H1 (cell line): Measurements from ENCODE around the gene TEX9. TPM values are rescaled to one million over a fixed set of nuclear protein-coding genes. Genes with fewer than 3 reads are reported as not detected.

Experiments
- BRCA1 ChIP-seq: IDR thresholded peaks from 2 replicates; pipeline ENCODE4 v1.6.1; 2012; ENCODE audit warnings: low read depth, low read length, improper control_type of control experiment
- CTBP2 ChIP-seq: IDR thresholded peaks from 2 replicates; pipeline ENCODE4 v1.7.0; 2011; ENCODE audit warnings: borderline replicate concordance, mild to moderate bottlenecking, moderate library complexity, mixed read lengths, low read length; ENCODE audit not compliant: insufficient read depth, insufficient read length
- EP300 ChIP-seq, 2 experiments: IDR thresholded peaks; 1 replicate in 1 of 2; 2 replicates in 1 of 2; pipeline ENCODE4 v1.6.1; 2011 to 2012; ENCODE audit warnings: low read depth in 2 of 2, low read length in 2 of 2, mild to moderate bottlenecking in 2 of 2, borderline replicate concordance in 1 of 2, inconsistent platforms in 1 of 2, moderate library complexity in 1 of 2
- GABPA ChIP-seq: IDR thresholded peaks from 2 replicates; pipeline ENCODE4 v1.6.1; 2011; ENCODE audit warnings: mild to moderate bottlenecking, low read length, moderate library complexity, borderline replicate concordance; ENCODE audit not compliant: insufficient read depth
- PHF8 ChIP-seq: fragments of 200-600 bp; sonication (generic); conservative IDR thresholded peaks from 2 replicates; pipeline ENCODE4 v1.7.1; 2012; ENCODE audit warnings: low read depth, mild to moderate bottlenecking, inconsistent platforms, low read length, moderate library complexity
- POLR2AphosphoS5 ChIP-seq: IDR thresholded peaks from 2 replicates; pipeline ENCODE4 v1.6.1; 2011; ENCODE audit warnings: low read depth, low read length
- SP1 ChIP-seq: IDR thresholded peaks from 2 replicates; pipeline ENCODE4 v1.6.1; 2011; ENCODE audit warnings: low read depth, low read length
- SP4 ChIP-seq: IDR thresholded peaks from 2 replicates; pipeline ENCODE4 v1.6.1; 2012; ENCODE audit warnings: low read length, inconsistent platforms
- SRF ChIP-seq: IDR thresholded peaks from 2 replicates; pipeline ENCODE4 v1.6.1; 2011; ENCODE audit warnings: mild to moderate bottlenecking, low read depth, low read length, moderate library complexity
- SUZ12 ChIP-seq: fragments of 200-600 bp; sonication (generic); IDR thresholded peaks from 2 replicates; pipeline ENCODE4 v1.6.1; 2012; ENCODE audit warnings: mild to moderate bottlenecking, inconsistent platforms, low read length, moderate library complexity, mixed read lengths
- TCF12 ChIP-seq: IDR thresholded peaks from 2 replicates; pipeline ENCODE4 v1.6.1; 2011; ENCODE audit warnings: low read depth, mild to moderate bottlenecking, low read length
- polyA plus RNA-seq, 7 experiments: library from polyadenylated mRNA; depleted of rRNA in 3 of 7; stranded (reverse) in 5 of 7; unstranded in 2 of 7; fragments of >200 nt in 5 of 7; fragments of 200-250 nt in 2 of 7; gene quantifications; 1 replicate in 5 of 7; 2 replicates in 1 of 7; 4 replicates in 1 of 7; pipeline versions ENCODE4 v1.2.1 to v1.2.3, GENCODE V29; 2011 to 2013; ENCODE audit warnings: missing spikeins in 2 of 7, mixed read lengths in 2 of 7
- total RNA-seq: library from RNA; stranded (reverse); fragmentation: NEBNext Ultra II Directional; extraction: Animal tissue kit (Norgen Biotek cat#: 25700); gene quantifications from 2 replicates; pipeline ENCODE4 v1.2.1, GENCODE V29; 2021
- TF ChIP-seq, protein P1 (sequence below): fragments of 300-600 bp; sonication (generic); IDR thresholded peaks from 2 replicates; pipeline ENCODE4 v1.7.1; 2012; ENCODE audit warnings: low read length, moderate library complexity, mild to moderate bottlenecking, inconsistent platforms; ENCODE audit not compliant: insufficient replicate concordance

The TEX9 gene
- total and polyA plus RNA-seq, 2 of the 8 experiments (the other 6 are each of a cell fraction or from before 2014, with no cell fraction given), result 3.4 to 12.3 TPM

DNA sequence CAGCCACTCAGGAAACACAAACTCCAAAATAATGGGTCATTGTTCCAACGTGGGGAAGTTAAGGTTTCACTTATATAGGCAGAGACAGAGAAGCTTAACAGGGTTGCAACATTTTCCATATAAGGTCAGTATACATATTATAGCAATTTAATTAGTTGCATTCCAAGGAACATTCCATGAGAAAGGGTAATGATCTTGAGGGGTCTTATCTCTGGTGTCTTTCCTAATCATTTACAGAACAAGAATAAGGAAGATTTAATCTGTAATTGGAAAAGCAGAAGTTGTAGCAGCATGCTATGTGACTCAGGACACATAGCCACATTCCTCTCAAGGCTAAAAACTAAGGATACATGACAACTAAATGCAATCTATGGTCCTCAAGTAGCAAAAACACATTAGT is 94.8 kb downstream of the TEX9 start (continued):
- TF ChIP-seq, protein P1, sequence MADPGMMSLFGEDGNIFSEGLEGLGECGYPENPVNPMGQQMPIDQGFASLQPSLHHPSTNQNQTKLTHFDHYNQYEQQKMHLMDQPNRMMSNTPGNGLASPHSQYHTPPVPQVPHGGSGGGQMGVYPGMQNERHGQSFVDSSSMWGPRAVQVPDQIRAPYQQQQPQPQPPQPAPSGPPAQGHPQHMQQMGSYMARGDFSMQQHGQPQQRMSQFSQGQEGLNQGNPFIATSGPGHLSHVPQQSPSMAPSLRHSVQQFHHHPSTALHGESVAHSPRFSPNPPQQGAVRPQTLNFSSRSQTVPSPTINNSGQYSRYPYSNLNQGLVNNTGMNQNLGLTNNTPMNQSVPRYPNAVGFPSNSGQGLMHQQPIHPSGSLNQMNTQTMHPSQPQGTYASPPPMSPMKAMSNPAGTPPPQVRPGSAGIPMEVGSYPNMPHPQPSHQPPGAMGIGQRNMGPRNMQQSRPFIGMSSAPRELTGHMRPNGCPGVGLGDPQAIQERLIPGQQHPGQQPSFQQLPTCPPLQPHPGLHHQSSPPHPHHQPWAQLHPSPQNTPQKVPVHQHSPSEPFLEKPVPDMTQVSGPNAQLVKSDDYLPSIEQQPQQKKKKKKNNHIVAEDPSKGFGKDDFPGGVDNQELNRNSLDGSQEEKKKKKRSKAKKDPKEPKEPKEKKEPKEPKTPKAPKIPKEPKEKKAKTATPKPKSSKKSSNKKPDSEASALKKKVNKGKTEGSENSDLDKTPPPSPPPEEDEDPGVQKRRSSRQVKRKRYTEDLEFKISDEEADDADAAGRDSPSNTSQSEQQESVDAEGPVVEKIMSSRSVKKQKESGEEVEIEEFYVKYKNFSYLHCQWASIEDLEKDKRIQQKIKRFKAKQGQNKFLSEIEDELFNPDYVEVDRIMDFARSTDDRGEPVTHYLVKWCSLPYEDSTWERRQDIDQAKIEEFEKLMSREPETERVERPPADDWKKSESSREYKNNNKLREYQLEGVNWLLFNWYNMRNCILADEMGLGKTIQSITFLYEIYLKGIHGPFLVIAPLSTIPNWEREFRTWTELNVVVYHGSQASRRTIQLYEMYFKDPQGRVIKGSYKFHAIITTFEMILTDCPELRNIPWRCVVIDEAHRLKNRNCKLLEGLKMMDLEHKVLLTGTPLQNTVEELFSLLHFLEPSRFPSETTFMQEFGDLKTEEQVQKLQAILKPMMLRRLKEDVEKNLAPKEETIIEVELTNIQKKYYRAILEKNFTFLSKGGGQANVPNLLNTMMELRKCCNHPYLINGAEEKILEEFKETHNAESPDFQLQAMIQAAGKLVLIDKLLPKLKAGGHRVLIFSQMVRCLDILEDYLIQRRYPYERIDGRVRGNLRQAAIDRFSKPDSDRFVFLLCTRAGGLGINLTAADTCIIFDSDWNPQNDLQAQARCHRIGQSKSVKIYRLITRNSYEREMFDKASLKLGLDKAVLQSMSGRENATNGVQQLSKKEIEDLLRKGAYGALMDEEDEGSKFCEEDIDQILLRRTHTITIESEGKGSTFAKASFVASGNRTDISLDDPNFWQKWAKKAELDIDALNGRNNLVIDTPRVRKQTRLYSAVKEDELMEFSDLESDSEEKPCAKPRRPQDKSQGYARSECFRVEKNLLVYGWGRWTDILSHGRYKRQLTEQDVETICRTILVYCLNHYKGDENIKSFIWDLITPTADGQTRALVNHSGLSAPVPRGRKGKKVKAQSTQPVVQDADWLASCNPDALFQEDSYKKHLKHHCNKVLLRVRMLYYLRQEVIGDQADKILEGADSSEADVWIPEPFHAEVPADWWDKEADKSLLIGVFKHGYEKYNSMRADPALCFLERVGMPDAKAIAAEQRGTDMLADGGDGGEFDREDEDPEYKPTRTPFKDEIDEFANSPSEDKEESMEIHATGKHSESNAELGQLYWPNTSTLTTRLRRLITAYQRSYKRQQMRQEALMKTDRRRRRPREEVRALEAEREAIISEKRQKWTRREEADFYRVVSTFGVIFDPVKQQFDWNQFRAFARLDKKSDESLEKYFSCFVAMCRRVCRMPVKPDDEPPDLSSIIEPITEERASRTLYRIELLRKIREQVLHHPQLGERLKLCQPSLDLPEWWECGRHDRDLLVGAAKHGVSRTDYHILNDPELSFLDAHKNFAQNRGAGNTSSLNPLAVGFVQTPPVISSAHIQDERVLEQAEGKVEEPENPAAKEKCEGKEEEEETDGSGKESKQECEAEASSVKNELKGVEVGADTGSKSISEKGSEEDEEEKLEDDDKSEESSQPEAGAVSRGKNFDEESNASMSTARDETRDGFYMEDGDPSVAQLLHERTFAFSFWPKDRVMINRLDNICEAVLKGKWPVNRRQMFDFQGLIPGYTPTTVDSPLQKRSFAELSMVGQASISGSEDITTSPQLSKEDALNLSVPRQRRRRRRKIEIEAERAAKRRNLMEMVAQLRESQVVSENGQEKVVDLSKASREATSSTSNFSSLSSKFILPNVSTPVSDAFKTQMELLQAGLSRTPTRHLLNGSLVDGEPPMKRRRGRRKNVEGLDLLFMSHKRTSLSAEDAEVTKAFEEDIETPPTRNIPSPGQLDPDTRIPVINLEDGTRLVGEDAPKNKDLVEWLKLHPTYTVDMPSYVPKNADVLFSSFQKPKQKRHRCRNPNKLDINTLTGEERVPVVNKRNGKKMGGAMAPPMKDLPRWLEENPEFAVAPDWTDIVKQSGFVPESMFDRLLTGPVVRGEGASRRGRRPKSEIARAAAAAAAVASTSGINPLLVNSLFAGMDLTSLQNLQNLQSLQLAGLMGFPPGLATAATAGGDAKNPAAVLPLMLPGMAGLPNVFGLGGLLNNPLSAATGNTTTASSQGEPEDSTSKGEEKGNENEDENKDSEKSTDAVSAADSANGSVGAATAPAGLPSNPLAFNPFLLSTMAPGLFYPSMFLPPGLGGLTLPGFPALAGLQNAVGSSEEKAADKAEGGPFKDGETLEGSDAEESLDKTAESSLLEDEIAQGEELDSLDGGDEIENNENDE, result no peak
- no peak for TF ChIP-seq EP300 (IDR thresholded peaks at IDR 0.05; ENCODE audit: borderline replicate concordance in 1 of 2, low read depth in 2 of 2, low read length in 2 of 2)
- TF ChIP-seq GABPA, result no peak
- no peak for TF ChIP-seq SUZ12
- TF ChIP-seq PHF8, result no peak
- TF ChIP-seq TCF12, result no peak
- no peak for TF ChIP-seq POLR2AphosphoS5
- no peak for TF ChIP-seq BRCA1
- TF ChIP-seq CTBP2, result no peak
- TF ChIP-seq SP1, result no peak
- TF ChIP-seq SRF, result no peak
- no peak for TF ChIP-seq SP4
